ENCODE results near the gene RIMOC1.
"Not testable (repeated sequence)": the region's sequence is repeated elsewhere in the genome, so short reads cannot be mapped to it uniquely, and the experiment has no call there.

Gene RIMOC1

DNA sequence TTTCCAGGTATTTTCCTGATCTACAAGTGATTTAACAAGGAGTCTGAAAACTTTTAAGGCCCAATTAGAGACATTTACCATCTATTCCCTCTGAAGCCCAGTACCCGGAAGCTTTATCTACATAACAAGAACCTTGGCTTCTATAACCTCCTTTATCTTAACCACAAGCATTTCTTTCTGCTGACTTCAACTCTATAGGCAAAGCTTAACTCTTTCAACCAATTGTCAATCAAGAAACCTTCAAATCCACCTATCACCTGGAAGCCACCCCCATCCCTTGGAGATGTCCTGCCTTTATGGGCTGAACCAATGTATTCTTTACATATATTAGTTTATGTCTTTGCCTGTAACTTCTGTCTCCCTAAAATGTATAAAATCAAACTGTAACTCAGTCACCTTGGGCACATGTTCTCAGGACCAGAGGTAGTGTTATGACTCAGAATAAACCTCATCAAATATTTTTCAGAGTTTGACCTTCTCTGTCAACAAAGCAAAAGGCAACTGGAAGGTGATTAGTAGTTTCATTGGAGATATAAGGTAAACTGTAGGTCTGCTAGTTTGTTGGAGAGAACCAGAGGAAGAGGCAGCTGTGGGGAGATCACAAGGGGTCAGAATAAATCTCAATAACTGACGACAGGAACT, 13.0 kb upstream of the RIMOC1 start:
- no peak for DNase-seq (ENCODE audit: low read depth)

DNA sequence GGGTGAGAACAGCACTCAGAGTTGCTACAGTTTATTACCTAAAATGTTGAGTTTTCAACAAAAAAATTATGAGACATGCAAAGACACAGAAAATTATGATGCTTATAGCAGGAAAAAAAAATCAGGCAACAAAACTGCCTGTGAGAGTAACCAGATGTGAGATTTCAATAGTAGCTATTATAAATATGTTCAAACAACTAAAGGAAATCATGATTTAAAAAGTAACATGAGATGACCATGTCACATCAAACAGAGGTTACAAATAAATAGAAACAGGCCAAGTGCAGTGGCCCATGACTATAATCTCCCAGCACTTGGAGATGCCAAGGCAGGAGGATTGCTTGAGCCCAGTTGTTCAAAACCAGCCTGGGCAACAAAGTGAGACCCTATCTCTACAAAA, 12.1 kb upstream of the RIMOC1 start:
- no peak for DNase-seq (ENCODE audit: low read depth)

GRCh38 chr5:41893074-41893851, 10.9 kb upstream of the RIMOC1 start:
- no peak for DNase-seq (ENCODE audit: low read depth)

DNA sequence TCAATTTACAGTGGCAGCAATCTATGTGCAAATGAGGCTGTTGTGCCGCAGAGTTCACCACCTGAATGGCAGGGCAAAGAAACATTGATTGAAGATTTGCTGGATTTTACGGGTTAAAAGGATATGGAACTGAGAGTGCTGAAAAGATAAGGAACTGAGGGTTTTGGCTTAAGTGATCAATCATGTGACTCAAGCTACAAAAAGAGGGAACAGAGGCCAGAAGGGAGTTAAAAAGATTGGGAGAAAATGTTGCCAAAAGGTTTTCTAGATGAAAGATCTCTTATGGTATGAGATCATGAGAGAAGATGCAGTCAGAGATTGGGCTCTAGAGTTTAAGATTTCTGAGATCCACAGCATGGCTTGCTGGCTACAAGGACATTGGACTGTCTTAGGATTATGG, 7.9 kb upstream of the RIMOC1 start:
- DNase-seq (ENCODE audit: low read depth), result no peak

- DNase-seq (ENCODE audit: low read depth), result no peak
Measured at GRCh38 chr5:41903382-41903891, 707 bp upstream of the RIMOC1 start.

DNA sequence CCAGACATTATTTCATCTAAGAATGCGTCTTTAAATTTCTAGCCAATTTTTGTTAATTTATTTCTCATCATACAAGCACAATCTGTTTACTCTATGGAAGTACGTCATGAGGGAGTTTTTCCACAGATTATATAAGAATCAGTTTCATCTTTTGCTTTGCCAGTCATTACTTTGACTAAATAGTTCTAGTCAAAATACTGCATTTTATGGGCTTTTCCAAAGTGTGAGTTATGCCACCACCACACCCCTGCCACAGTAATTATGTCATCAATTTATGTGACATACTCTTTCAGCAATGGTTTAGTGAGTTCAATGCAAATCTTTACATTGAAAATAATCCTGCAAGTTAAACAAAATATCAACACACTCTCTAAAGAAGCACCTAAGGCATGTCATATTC, 2.0 kb downstream of the RIMOC1 start:
- no peak for DNase-seq (ENCODE audit: low read depth)

GRCh38 chr5:41908374-41909079, 4.4 kb downstream of the RIMOC1 start:
- peak; percentile 78 for DNase-seq (ENCODE audit: low read depth)

GRCh38 chr5:41918105-41918504, 14.0 kb downstream of the RIMOC1 start:
- no peak for DNase-seq (ENCODE audit: low read depth)

GRCh38 chr5:41921166-41921565, 17.0 kb downstream of the RIMOC1 start:
- no peak for DNase-seq (ENCODE audit: low read depth)

- peak; percentile 49 for DNase-seq (ENCODE audit: low read depth)
Measured at GRCh38 chr5:41921874-41922273, 17.7 kb downstream of the RIMOC1 start.

DNA sequence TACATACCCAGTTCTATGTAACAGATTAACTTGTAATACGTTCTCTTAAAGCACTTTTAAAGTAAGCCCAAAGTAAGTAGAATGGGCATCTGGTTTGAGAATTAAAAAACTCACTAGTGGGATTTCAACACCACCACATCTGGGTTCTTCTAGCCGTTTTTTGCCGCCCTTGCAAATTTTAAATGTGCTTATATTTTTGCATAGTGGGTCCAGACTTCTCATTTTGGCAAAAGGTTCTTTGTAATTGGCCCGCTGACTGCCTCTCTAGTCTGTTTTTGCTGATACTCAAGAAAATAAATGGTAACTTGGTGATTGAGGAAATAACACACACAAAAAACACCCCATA, 20.4 kb downstream of the RIMOC1 start:
- no peak for DNase-seq (ENCODE audit: low read depth)

DNA sequence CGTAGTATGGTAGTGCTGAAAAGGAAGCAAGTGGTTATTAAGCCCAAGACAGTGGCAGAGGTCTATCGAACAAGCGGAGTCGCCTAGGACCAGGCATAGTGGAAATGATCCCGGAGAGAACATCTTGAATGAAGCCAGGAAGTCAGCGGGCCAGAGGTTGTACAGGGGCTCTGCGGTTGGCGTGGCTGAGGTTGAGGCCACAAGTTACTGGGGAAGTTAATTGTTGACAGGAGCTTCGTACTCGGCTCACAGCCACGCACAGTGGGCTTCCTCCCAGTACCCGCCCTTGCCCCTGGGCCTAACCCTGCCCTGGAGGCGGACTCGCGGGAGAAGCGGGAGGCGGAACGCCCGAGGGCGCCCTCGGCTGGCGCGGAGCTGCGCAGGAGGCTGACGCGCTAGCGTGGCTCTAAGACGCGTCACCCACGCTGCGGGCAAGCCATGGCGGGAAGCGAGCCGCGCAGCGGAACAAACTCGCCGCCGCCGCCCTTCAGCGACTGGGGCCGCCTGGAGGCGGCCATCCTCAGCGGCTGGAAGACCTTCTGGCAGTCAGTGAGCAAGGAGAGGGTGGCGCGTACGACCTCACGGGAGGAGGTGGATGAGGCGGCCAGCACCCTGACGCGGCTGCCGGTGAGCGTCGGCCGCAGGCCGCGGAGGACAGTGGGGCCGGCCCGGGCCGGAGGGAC, 20.9 kb downstream of the RIMOC1 start, which contains the start of gene FBXO4:
Gene FBXO4, plus strand, starts transcription at position 410 of the 683 bp plus-strand sequence. Its CDS starts 29 bp downstream, at position 439.
- peak; percentile 82 for DNase-seq (ENCODE audit: low read depth)

DNA sequence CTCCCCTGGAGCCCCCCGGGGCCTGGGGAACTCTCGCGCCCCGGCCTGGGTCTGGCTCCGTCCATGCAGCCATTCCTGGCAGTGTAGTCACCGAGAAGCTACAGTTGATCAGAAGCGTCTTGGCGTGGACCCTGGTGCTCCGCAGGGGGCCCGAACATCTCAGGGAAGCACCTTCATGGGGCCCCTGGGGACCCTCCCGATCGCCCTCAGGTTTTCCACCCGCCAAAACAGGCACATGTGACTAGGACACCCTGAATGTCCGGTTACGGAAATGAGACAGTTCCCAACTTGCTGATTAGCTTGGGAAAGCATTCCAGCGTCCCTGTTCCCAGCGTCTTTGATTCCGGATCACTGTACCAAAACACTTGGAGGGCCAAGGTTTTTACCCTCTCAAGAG, 21.4 kb downstream of the RIMOC1 start:
- DNase-seq (ENCODE audit: low read depth), result no peak

DNA sequence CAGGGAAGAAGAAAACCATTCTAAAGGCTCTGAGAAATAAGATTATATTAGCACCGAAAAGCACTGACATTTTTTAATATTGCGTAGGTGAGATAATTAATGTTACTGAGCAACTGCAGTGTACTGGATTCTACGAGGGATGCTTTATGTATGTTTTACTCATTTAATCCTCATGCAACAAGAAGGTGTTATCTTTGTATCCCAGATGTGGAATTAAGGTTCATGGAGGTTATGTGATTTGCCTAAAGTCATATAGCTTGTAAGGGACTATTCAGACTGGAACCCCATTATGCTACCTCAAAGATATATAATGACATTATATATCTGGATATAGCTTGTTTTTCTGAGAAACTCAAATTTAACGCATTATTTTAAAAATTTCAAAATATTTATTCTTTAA, 23.5 kb downstream of the RIMOC1 start:
- DNase-seq (ENCODE audit: low read depth), result no peak

DNA sequence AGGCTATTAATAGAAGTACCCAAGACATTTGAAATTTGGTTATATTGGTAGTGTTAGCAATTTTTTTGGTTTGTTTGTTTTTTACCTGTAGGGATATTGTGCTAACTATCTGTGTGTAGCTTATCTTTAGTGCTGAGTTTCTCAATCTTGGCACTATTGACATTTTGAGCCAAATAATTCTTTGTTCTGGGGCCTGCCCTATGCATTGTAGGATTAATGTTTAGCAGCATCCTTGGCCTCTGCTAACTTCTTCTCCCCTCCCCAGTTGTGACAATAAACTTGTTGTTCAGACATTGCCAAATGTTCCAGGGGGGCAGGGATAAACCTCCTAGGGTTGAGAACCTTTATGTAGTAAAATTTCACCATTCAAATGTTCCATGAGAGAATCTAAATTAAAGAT, 24.9 kb downstream of the RIMOC1 start:
- DNase-seq (ENCODE audit: low read depth), result no peak

- no peak for DNase-seq (ENCODE audit: low read depth)
Measured at GRCh38 chr5:41932770-41933169, 28.6 kb downstream of the RIMOC1 start.

- DNase-seq (ENCODE audit: low read depth), result no peak
Measured at GRCh38 chr5:41935544-41935943, 31.4 kb downstream of the RIMOC1 start.

DNA sequence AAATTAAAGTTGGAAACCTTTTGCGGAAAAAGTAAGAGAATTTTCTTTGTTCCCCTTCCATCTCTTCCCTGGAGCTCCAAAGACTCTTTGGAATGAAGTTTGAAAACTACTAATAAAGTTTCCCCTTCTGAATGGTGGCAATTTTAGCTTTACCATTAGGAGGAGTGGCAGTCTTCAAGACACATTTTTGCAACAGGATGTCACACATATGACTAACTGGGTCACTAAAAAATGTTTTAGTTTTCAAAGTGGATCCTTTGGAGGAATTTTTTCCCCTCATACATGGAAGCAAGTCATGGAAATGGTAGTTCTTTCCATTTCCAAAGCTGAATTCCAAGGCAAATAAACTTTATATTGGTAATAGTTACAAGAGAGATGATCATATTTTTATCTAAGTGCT, 36.5 kb downstream of the RIMOC1 start:
- DNase-seq (ENCODE audit: low read depth), result no peak

DNA sequence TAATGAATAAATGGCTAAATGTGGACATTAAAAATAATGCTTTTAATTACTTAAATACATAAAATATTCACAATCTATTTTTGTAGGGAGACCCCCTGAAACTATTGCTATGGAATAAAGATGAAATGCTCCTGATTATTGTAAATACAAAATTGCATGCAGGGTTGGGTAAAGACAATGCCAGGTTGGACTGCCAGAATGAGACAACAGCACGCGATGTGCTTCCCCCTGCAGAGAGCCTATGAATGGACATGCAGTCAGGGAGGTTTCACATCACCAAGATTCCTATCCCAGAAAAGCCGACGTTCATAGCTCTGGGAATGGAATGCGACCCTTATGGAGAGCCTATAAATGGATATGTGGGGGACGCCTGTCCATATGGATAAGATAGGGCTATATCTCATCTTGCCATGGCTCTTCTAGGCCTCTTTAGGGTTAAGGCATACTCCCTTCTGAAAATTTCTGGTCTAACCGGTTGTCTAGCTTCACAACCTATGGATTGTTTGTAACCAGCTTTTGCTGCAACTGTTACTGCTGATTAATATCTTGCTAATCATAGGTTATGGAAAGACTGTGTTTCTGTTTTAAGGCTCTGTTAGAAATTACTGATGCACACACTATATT, 41.3 kb downstream of the RIMOC1 start:
- not testable (repeated sequence) for DNase-seq (ENCODE audit: low read depth)

DNA sequence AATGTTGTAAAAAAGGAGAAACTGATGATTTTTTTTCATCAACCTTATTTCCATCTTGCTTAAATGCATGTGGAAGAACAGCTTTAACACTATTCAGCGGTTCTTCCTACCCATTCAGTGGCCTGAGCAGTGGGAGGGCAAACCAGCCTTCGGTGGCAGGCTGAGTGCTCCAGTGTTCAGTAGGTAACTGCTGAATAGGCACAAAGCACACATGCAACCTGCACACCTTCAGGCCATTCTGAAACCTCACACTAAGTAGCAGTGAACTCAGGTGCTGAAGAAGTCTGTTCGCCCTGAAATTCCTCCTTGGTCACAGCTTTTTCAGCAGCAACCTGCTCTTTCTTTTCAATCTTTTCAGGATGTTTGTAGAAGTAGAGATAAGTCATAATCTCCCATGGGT, 47.1 kb downstream of the RIMOC1 start:
- no peak for DNase-seq (ENCODE audit: low read depth)
